Lung (tissue), 12 donors: ENCODE results near the gene TANC2. TPM values are rescaled to one million over a fixed set of nuclear protein-coding genes. Genes with fewer than 3 reads are reported as not detected.

ENCODE experiments used
- ATAC-seq: fragments of 200-7000 bp; cut with Tn5 transposase; one replicate; pipeline ENCODE4 v1.9.1; 2020; ENCODE audit warnings: moderate number of reproducible peaks; ENCODE audit not compliant: insufficient read depth, low FRiP score
- DNase-seq, 3 donors: peaks; one replicate each; pipeline ENCODE4 v3.0.0-alpha.2; 2013 to 2017
- H3K27ac ChIP-seq, 2 donors: one replicate each; pipeline ENCODE4 v1.5.1; 2013; ENCODE audit warnings: mild to moderate bottlenecking in 2 of 2, moderate library complexity in 2 of 2, control low read depth in 1 of 2, inconsistent platforms in 1 of 2, low read depth in 1 of 2, low read length in 1 of 2
- H3K27me3 ChIP-seq, 3 donors: one replicate each; pipeline ENCODE4 v1.5.1; 2013; ENCODE audit warnings: low read length in 2 of 3; ENCODE audit not compliant: control insufficient read depth in 3 of 3, insufficient read depth in 3 of 3
- H3K36me3 ChIP-seq, 4 donors: one replicate each; pipeline ENCODE4 v1.5.1; 2013; ENCODE audit warnings: low read length in 4 of 4, mild to moderate bottlenecking in 1 of 4, moderate library complexity in 1 of 4; ENCODE audit not compliant: control insufficient read depth in 4 of 4, insufficient read depth in 4 of 4
- H3K4me1 ChIP-seq, 5 donors: one replicate each; pipeline ENCODE4 v1.5.1; 2013; ENCODE audit warnings: low read length in 5 of 5, mild to moderate bottlenecking in 2 of 5, moderate library complexity in 1 of 5; ENCODE audit not compliant: control insufficient read depth in 5 of 5, insufficient read depth in 5 of 5
- H3K4me3 ChIP-seq: one replicate; pipeline ENCODE4 v1.5.1; 2013; ENCODE audit warnings: mild to moderate bottlenecking, control low read depth, moderate library complexity
- H3K9ac ChIP-seq, 2 donors: one replicate each; pipeline ENCODE4 v1.5.1; 2013; ENCODE audit warnings: low read length in 2 of 2, control low read depth in 1 of 2; ENCODE audit not compliant: insufficient read depth in 1 of 2
- H3K9me3 ChIP-seq, 4 donors: one replicate each; pipeline ENCODE4 v1.5.1; 2013; ENCODE audit warnings: low read length in 3 of 4, mild to moderate bottlenecking in 1 of 4, moderate library complexity in 1 of 4; ENCODE audit not compliant: control insufficient read depth in 4 of 4, insufficient read depth in 3 of 4
- CTCF ChIP-seq: IDR thresholded peaks from 2 replicates; pipeline ENCODE4 v1.5.1; 2012; ENCODE audit warnings: mild to moderate bottlenecking; ENCODE audit errors: control extremely low read depth, extremely low read depth
- WGBS, 2 donors: extraction: QIAGEN DNeasy Blood & Tissue Kit; methylation state at CpG; one replicate each; pipeline ENCODE4 v1.1.7; 2013; 5-methylcytosine and 5-hydroxymethylcytosine counted together
- polyA plus RNA-seq, 2 donors: library from polyadenylated mRNA; stranded (reverse); fragments of 200-250 nt; gene quantifications; one replicate each; pipeline ENCODE4 v1.2.1, GENCODE V29; 2013
- total RNA-seq, 2 donors: library from RNA; depleted of rRNA in 1 of 2; stranded (reverse); fragments of >200 nt in 1 of 2; gene quantifications; one replicate each; pipeline ENCODE4 v1.2.1, GENCODE V29; 2014 to 2021
- donor health status: control.
- donor health status: control.
- donor health status: Bipolar disorder and iron deficiency.
- donor health status: healthy.
- donor health status: DM: yes; HTN: yes; CAD: no.

Gene TANC2
- total and polyA plus RNA-seq, 4 donors = 15.0 to 136 (median 52.4) TPM

GRCh38 chr17:62925267-62925836 lies 40.7 kb upstream of the TANC2 start:
- Histone ChIP-seq H3K27ac (no peak overlapping the region), H3K4me1 (peaks cover 0 to 2% (median 0%) of the 10 kb centered on the region in 5 donors), H3K9me3 (no peaks in the 10 kb centered on the region), H3K27me3 (no peaks in the 10 kb centered on the region), H3K9ac (no peak overlapping the region), H3K36me3 (no peaks in the 10 kb centered on the region), H3K4me3 (no peak overlapping the region)
- ATAC-seq = no peak
- no peak for TF ChIP-seq CTCF
- 92 to 93% methylated on average over 3 of the region's 3 CpGs for WGBS, 2 donors
- no peak for DNase-seq

- no peak for TF ChIP-seq CTCF
- Histone ChIP-seq H3K27me3 (no peaks in the 10 kb centered on the region), H3K27ac (no peak overlapping the region), H3K4me3 (no peak overlapping the region), H3K36me3 (no peaks in the 10 kb centered on the region), H3K9ac (no peak overlapping the region), H3K9me3 (no peaks in the 10 kb centered on the region), H3K4me1 (peaks cover 0 to 2% (median 0%) of the 10 kb centered on the region in 5 donors)
- 94% methylated on average over 6 of the region's 6 CpGs for WGBS, 2 donors
- ATAC-seq = no peak
- no peak for DNase-seq
Measured at GRCh38 chr17:62927083-62927482, 39.0 kb upstream of the TANC2 start.

- H3K27me3 ChIP-seq = no peaks in the 10 kb centered on the region
- no peak overlapping the region for H3K9ac ChIP-seq
- ATAC-seq (no peak), DNase-seq (no peak)
- H3K9me3 ChIP-seq = peaks cover 0 to 2% (median 0%) of the 10 kb centered on the region in 4 donors
- no peaks in the 10 kb centered on the region for H3K36me3 ChIP-seq
- H3K4me1 ChIP-seq = peaks cover 0 to 4% (median 0%) of the 10 kb centered on the region in 5 donors
- 82 to 89% methylated on average over 2 of the region's 2 CpGs for WGBS, 2 donors
- TF ChIP-seq CTCF = no peak
- H3K4me3 ChIP-seq = no peak overlapping the region
- H3K27ac ChIP-seq = no peak overlapping the region
Measured at GRCh38 chr17:62929320-62929719, 36.7 kb upstream of the TANC2 start.

- no peak overlapping the region for H3K9ac ChIP-seq
Measured at GRCh38 chr17:62931101-62931500, 34.9 kb upstream of the TANC2 start.

More at GRCh38 chr17:62931101-62931500, 34.9 kb upstream of the TANC2 start:
- Histone ChIP-seq H3K27me3 (no peaks in the 10 kb centered on the region), H3K27ac (no peak overlapping the region), H3K36me3 (no peaks in the 10 kb centered on the region), H3K4me1 (peaks cover 0 to 4% (median 0%) of the 10 kb centered on the region in 5 donors), H3K4me3 (no peak overlapping the region), H3K9me3 (peaks cover 0 to 2% (median 0%) of the 10 kb centered on the region in 4 donors)
- no peak for TF ChIP-seq CTCF
- ATAC-seq (no peak), DNase-seq (no peak)
- WGBS, 2 donors = 81 to 96% methylated on average over 1 of the region's 1 CpG
